HG03432 (cell line): ENCODE data around the gene SUGCT.

Experiments used
- ATAC-seq: cut with Tn5 transposase; IDR thresholded peaks from one replicate; pipeline ENCODE4 v1.9.1; 2021; ENCODE audit warnings: mild to moderate bottlenecking, moderate library complexity; ENCODE audit not compliant: unreplicated experiment

The SUGCT gene

GRCh38 chr7:40757109-40757508 is 622.3 kb downstream of the SUGCT start:
- no peak for ATAC-seq

- no peak for ATAC-seq
These were observed 623.8 kb downstream of the SUGCT start for GRCh38 chr7:40758590-40758989.

GRCh38 chr7:40760293-40760964 is 625.6 kb downstream of the SUGCT start:
- ATAC-seq: no peak

- no peak for ATAC-seq
These were observed 626.2 kb downstream of the SUGCT start for GRCh38 chr7:40760987-40761386.

GRCh38 chr7:40761762-40762560 is 627.2 kb downstream of the SUGCT start:
- no peak for ATAC-seq

- ATAC-seq: no peak
These were observed 628.8 kb downstream of the SUGCT start for GRCh38 chr7:40763319-40764287.

GRCh38 chr7:40765639-40766038 is 630.8 kb downstream of the SUGCT start:
- no peak for ATAC-seq

GRCh38 chr7:40772096-40772495 is 637.3 kb downstream of the SUGCT start:
- no peak for ATAC-seq

GRCh38 chr7:40773656-40774055 is 638.9 kb downstream of the SUGCT start:
- no peak for ATAC-seq

- no peak for ATAC-seq
These were observed 641.1 kb downstream of the SUGCT start for GRCh38 chr7:40775877-40776276.

- no peak for ATAC-seq
These were observed 643.0 kb downstream of the SUGCT start for GRCh38 chr7:40777730-40778312.

- no peak for ATAC-seq
These were observed 645.7 kb downstream of the SUGCT start for GRCh38 chr7:40780460-40780859.

- ATAC-seq: no peak
These were observed 648.0 kb downstream of the SUGCT start for GRCh38 chr7:40782836-40783235.

- ATAC-seq: no peak
These were observed 649.4 kb downstream of the SUGCT start for GRCh38 chr7:40784176-40784575.

- no peak for ATAC-seq
These were observed 652.1 kb downstream of the SUGCT start for GRCh38 chr7:40786909-40787308.

GRCh38 chr7:40793132-40793531 is 658.3 kb downstream of the SUGCT start:
- no peak for ATAC-seq

GRCh38 chr7:40795607-40796006 is 660.8 kb downstream of the SUGCT start:
- ATAC-seq: no peak

- ATAC-seq: no peak
These were observed 661.9 kb downstream of the SUGCT start for GRCh38 chr7:40796723-40797122.

- ATAC-seq: no peak
These were observed 663.8 kb downstream of the SUGCT start for GRCh38 chr7:40798613-40799012.

- ATAC-seq: no peak
These were observed 664.9 kb downstream of the SUGCT start for GRCh38 chr7:40799493-40800403.
